ENCODE measurements around the gene HHIPL1. TPM values are rescaled to one million over a fixed set of nuclear protein-coding genes. Genes with fewer than 3 reads are reported as not detected.

The HHIPL1 gene
- total RNA-seq, 1 experiment from 2014 or later: 2.6 TPM

GRCh38 chr14:99598774-99599173, 46.2 kb upstream of the HHIPL1 start:
- no peak overlapping the region for H3K4ac ChIP-seq (ENCODE audit: low read depth, low read length)
- Mint-ChIP-seq H3K9me3 (no peaks in the 10 kb centered on the region), H3K4me1 (peaks cover 29 to 62% of the 10 kb centered on the region in 2 experiments), H3K27me3 (ENCODE audit: low read depth) (peaks cover 18% of the 10 kb centered on the region), H3K27ac (0 out of 7 replicates have a peak overlapping the region, but pooled peaks of 1 of the 3 experiments have one; percentile 6), H3K4me3 (no peak overlapping the region), H3K36me3 (ENCODE audit: insufficient read depth in 1 of 3, low read depth in 3 of 3) (peaks cover 0 to 3% (median 0%) of the 10 kb centered on the region in 3 experiments; a peak in 4 of 7 replicates)
- H3K9me3 ChIP-seq (ENCODE audit: control insufficient read depth, low read depth, low read length): no peaks in the 10 kb centered on the region
- no peak for DNase-seq
- H2AFZ ChIP-seq (ENCODE audit: low read length): no peak overlapping the region
- H2BK5ac ChIP-seq (ENCODE audit: insufficient read length, low read length): no peak overlapping the region
- no peak overlapping the region for H2BK15ac ChIP-seq (ENCODE audit: low read depth, low read length)
- no peak overlapping the region for H3T11ph ChIP-seq (ENCODE audit: low read length)
- H3K56ac ChIP-seq (ENCODE audit: insufficient read length, low read depth, low read length): no peak overlapping the region
- no peak overlapping the region for H4K5ac ChIP-seq (ENCODE audit: insufficient read length, low read depth, low read length)
- no peaks in the 10 kb centered on the region; the same call in 1 of the 2 replicates for H3K4me1 ChIP-seq (ENCODE audit: insufficient read depth, low read length)
- no peak overlapping the region for H2AK5ac ChIP-seq (ENCODE audit: insufficient read length, low read length)
- H3K27me3 ChIP-seq (ENCODE audit: insufficient read depth, low read length): peaks cover 15% of the 10 kb centered on the region; the same call in 1 of the 2 replicates
- no peak for TF ChIP-seq CTCF (conservative IDR thresholded peaks at IDR 0.05)
- H3K79me2 ChIP-seq (ENCODE audit: insufficient read depth, low read length): peaks cover 8% of the 10 kb centered on the region; the same call in 1 of the 2 replicates
- no peak overlapping the region for H3K9ac ChIP-seq (ENCODE audit: extremely low read depth, insufficient read length, low read length)
- H3K14ac ChIP-seq (ENCODE audit: insufficient read depth, low read length): no peak overlapping the region
- H3K23me2 ChIP-seq (ENCODE audit: insufficient read length, low read depth, low read length, poor library complexity, severe bottlenecking): peaks cover 12% of the 10 kb centered on the region
- no peaks in the 10 kb centered on the region for H4K20me1 ChIP-seq (ENCODE audit: control insufficient read depth, insufficient read depth, insufficient read length)
- WGBS (ENCODE audit: extremely low coverage, insufficient read length, low lambda C conversion rate): no CpG with 5 or more reads among the region's 3 CpGs
- H2BK120ac ChIP-seq (ENCODE audit: low read depth, low read length, poor library complexity, severe bottlenecking): no peak overlapping the region
- no peak overlapping the region for H2BK12ac ChIP-seq (ENCODE audit: insufficient read length, low read depth, low read length)
- no peak overlapping the region for H3K18ac ChIP-seq (ENCODE audit: insufficient read length, low read depth, low read length)
- no peak overlapping the region for H4K8ac ChIP-seq (replicated peaks; ENCODE audit: insufficient read length, low read depth, low read length)
- no peak overlapping the region for H3K23ac ChIP-seq (ENCODE audit: insufficient read length, low read depth, low read length)
- H3K4me2 ChIP-seq (ENCODE audit: insufficient read depth, insufficient read length, low read length): no peak overlapping the region
- H4K91ac ChIP-seq (ENCODE audit: insufficient read length, low read depth, low read length): no peak overlapping the region
- no peak overlapping the region for H2BK20ac ChIP-seq (ENCODE audit: low read depth, low read length, poor library complexity, severe bottlenecking)
- H3K79me1 ChIP-seq (ENCODE audit: insufficient read depth, low read depth, low read length, poor library complexity, severe bottlenecking): peaks cover 3% of the 10 kb centered on the region
- H3K27ac ChIP-seq (ENCODE audit: insufficient read length, low read depth, low read length): no peak overlapping the region

Data from H9 (cell line).